SU-DHL-6 (cell line): ENCODE data around the gene CYTH1.

Source experiments
- CTCF ChIP-seq: fragments of 200-600 bp; sonication (generic); IDR thresholded peaks from one replicate; pipeline ENCODE4 v1.5.1; 2017; ENCODE audit warnings: antibody characterized with exemption, mild to moderate bottlenecking, low read length, moderate library complexity; ENCODE audit not compliant: insufficient read depth, poor library complexity, severe bottlenecking
- EZH2phosphoT487 ChIP-seq: fragments of 200-600 bp; sonication (generic), shearing (Covaris generic); conservative IDR thresholded peaks from 2 replicates; pipeline ENCODE4 v1.6.1; 2018; ENCODE audit warnings: mild to moderate bottlenecking, antibody characterized with exemption, low read length, moderate library complexity, mixed read lengths

DNA sequence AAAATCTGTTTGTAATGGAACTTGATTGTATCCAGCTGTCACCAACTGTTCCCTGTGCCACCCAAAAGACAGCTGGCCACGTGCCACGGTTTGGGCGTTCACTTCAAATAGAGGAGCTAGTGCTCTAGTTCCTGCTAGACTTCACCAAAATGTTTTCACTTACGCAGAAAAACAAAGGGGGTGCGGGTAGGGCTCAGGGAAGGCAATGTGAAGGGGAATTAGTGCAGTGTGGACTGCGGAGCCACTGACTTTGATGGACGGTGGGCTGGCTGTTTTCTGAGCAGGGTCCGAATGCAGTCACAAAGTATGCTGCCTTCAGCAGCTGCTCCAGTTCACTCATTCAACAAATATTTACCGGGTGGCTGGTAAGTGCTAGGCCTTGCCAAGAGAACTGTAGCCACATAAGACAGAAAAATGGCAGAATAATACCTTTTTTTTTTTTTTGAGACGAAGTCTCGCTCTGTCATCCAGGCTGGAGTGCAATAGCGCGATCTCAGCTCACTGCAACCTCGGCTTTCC lies 7.6 kb upstream of the CYTH1 start:
- TF ChIP-seq EZH2phosphoT487 (no peak), CTCF (no peak)
